ENCODE results near the gene MASP2.
"Not testable (repeated sequence)": the region's sequence is repeated elsewhere in the genome, so short reads cannot be mapped to it uniquely, and the experiment has no call there.

MASP2 gene

DNA sequence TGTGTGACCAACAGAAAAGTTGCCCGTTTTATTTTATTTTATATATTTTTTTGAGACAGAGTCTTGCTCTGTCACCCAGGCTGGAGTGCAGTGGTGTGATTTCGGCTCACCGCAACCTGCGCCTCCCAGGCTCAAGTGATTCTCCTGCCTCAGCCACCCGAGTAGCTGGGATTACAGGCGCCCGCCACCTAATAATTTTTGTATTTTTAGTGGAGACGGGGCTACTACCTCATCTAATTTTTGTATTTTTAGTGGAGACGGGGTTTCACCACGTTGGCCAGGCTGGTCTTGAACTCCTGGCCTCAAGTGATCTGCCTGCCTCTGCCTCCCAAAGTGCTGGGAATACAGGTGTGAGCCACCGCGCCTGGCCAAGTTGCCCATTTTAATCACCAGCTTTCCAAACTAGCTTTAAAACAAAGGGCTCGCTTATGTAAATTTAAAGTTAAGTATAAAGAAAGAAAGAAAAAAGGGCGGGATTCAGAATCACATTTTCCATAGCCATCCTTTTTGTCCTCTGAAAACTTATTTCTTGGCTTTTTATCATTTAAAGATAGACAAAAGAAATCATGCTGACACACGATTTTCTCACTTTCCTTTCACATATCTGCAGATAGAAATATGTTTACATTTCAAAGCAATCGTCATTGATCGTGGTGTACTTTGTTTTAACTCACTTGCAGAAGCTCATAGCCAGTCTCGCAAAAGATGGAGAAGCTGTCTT is 9.9 kb downstream of the MASP2 start:
- not testable (repeated sequence) for DNase-seq

DNA sequence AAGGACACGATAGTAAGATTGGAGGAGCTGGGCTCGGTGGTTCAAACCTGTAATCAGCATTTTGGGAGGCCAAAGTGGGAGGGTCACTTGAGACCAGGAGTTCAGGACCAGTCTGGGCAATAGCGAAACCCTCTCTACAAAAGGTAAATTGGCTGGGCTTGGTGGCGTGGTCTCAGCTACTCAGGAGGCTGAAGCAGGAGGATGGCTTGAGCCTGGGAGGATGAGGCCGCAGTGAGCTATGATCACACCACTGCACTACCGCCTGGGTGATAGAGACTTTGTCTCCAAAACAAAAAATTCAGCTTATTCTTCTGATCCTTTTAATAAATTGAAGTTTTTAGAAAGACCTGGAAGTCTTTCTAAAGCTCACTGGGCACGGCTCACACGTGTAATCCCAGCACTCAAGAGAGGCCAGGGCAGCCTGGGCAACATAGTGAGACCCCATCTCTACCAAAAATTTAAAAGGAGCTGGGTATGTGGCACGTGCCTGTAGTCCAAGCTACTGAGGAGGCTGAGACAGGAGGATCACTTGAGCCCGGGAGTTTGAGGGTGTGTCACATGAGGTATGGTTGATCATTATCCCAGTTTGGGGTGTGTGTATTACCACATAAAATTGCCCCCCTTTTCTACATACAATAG is 15.3 kb downstream of the MASP2 start:
- DNase-seq, result no peak

DNA sequence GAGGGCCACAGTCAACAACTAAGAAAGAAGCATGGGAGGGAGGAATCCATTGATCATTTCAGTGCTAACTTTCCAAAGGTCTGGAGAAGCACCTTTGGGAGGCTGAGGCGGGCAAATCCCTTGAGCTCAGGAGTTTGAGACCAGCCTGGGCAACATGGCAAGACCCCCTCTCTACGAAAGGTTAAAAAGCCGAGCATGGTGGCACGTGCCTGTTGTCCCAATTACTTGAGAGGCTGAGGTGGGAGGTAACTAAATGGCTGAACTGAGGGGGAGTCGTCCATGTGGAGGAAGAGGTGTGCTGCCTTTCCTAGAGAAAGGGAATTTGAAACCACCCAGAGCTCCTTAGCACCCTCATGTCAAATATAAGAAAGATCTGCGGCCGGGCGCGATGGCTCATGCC is 16.2 kb downstream of the MASP2 start:
- no peak for DNase-seq

DNA sequence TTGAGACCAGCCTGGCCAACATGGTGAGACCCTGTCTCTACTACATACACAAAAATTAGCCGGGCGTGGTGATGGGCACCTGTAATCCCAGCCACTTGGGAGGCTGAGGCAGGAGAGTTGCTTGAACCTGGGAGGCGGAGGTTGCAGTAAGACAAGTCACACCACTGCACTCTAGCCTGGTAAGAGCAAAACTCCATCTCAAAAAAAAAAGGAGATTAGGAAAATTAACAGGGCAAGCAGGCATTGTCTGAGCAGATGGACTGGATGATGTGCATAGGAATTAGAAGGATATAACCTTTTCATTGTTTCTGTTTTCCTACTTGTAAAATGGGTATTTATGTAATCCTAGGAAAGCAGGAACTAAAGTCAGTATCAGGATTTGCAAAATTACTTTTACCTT is 19.0 kb downstream of the MASP2 start:
- DNase-seq, result no peak

DNA sequence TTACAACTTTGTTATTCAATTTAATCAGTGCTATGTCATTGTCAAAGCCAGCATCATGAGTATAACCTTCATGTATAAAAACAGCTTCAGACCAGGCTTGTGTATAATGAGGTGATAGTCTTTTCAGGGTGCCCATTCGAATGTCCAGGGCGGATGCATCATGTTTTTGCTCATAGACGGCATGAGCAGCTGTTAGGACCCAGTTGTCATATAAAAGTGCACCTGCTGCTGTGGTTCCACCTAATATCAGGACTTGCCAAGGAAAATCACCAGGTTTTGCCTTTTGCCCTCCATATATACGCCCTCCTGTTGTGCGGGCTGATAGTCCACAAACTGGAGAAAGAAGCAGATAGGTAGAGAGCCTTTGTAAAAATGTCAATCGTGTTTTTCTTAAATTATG is 19.7 kb downstream of the MASP2 start:
- DNase-seq, result no peak

DNA sequence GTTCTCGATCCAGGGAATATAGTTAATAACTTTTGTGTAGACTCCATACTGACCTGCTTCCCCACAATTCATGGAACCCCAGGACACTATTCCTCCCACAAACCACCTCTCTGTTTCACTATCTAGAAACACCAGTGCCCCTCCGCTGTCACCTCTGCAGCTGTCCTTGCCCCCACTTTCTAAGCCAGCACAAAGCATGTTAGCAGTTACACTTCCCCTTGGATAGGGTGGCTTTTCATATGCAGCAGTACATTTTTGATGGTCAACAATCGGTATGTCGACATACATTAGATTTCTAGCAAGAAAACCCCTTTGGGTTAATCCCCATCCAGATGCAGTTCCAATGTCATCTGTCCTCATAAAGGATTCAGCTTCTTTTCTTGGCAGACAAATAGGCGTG is 20.1 kb downstream of the MASP2 start:
- no peak for DNase-seq

DNA sequence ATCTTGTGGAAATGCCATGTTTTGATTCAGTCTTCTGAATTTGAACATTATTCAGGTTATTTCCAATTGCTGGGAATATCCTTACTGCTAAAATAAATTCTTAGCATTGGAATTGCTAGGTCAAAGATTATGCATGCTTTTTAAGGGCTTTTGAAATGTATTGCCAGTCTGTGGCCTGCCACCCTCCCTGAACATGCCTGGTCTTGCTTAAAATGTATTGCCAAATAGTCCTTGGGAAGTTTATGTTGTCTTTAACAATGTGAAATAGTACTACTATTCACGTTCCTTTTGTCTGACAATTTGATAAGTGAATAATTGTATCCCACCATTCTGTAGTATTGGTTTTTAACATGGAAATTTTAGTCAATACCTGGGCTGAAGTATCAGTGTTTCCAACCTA is 21.0 kb downstream of the MASP2 start:
- DNase-seq, result no peak

DNA sequence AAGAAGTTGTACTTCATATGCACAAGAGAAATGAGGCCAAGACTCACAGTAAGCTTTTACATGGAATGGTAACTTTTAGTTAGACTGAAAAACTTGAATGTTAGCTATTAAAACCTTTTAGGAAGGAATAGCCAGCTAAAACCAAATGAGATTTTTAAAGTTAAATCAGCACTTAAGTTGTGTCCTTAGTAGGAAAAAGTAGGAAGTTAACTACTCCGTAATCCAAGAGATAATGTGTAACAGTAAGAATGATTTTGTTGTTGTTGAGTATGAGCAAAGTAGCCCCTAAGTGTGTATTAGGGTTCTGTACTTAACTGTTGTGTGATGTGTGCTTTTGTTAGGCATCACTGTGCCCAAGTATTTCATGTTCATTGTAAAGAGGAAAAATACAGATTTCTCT is 21.4 kb downstream of the MASP2 start:
- no peak for DNase-seq

DNA sequence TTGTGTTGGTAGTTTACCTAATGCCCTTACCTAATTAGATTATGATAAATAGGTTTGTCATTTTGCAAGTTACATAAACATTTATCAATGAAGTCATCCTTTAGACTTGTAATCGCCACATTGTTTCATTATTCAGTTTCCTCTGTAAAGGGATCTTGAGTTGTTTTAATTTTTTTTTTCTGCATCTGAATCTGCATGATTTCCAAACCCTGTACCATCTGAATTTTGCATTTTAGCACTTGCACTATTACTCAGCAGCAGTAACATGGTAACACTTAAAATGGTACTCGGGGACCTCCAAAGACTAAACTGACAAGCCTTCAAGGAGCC is 22.2 kb downstream of the MASP2 start:
- DNase-seq, result no peak

DNA sequence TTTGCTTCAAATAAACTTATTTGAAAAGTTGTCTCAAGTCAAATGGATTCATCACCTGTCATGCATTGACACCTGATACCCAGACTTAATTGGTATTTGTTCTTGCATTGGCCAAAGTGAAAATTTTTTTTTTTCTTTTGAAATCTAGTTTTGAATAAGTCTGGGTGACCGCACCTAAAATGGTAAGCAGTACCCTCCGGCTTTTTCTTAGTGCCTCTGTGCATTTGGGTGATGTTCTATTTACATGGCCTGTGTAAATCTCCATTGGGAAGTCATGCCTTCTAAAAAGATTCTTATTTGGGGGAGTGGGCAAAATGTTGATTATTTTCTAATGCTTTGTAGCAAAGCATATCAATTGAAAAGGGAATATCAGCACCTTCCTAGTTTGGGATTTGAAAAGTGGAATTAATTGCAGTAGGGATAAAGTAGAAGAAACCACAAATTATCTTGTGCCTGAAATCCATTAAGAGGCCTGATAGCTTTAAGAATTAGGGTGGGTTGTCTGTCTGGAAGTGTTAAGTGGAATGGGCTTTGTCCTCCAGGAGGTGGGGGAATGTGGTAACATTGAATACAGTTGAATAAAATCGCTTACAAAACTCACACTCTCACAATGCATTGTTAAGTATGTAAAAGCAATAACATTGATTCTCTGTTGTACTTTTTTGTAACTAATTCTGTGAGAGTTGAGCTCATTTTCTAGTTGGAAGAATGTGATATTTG is 22.7 kb downstream of the MASP2 start:
- no peak for DNase-seq

DNA sequence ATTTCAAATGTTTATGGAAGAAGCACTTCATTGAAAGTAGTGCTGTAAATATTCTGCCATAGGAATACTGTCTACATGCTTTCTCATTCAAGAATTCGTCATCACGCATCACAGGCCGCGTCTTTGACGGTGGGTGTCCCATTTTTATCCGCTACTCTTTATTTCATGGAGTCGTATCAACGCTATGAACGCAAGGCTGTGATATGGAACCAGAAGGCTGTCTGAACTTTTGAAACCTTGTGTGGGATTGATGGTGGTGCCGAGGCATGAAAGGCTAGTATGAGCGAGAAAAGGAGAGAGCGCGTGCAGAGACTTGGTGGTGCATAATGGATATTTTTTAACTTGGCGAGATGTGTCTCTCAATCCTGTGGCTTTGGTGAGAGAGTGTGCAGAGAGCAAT is 23.8 kb downstream of the MASP2 start:
- no peak for DNase-seq

DNA sequence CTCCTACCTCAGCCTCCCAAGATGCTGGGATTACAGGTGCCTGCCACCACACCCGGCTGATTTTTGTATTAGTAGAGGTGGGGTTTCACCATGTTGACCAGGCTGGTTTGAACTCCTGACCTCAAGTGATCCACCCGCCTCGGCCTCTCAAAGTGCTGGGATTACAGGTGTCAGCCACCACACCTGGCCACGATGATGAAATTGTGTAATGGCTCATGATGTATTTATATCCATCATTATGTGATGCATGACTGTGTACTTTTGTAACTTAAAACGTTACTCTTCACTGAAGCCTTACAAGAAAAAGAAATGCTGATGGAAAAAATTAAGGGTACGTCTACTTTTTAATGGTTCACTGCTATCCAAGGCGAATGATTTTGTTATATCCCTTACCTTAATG is 27.1 kb downstream of the MASP2 start:
- no peak for DNase-seq

DNA sequence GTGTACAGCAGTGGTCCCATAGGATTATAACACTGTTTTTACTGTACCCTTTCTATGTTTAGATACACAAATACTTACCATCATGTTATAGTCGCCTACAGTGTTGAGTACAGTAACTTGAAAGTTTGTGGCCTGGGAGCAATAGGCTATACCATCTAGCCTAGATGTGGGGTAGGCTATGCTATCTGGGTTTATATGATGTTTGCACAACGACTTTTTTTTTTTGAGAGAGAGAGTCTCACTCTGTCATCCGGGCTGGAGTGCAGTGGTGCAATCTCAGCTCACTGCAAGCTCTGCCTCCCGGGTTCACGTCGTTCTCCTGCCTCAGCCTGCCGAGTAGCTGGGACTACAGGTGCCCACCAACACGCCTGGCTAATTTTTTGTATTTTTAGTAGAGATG is 27.7 kb downstream of the MASP2 start:
- DNase-seq, result not testable (repeated sequence)

DNA sequence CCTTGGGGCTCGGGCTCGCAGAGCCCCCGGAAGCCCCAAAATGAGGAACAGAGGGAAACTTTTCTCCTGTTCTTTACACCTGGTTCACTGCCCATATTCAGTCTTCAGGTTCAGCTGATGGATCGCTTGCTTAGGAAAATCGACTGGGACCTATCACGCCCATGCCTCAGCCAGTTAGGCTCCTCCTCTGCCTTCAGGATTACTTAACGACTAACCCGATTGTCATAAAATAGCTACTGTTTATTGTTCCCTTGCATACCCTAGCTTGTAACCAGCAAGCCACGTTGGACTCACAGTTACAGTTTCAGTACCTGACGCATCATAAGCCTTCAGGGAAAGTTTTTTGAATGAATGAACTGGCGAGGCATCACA is 33.9 kb downstream of the MASP2 start:
- DNase-seq, result no peak

DNA sequence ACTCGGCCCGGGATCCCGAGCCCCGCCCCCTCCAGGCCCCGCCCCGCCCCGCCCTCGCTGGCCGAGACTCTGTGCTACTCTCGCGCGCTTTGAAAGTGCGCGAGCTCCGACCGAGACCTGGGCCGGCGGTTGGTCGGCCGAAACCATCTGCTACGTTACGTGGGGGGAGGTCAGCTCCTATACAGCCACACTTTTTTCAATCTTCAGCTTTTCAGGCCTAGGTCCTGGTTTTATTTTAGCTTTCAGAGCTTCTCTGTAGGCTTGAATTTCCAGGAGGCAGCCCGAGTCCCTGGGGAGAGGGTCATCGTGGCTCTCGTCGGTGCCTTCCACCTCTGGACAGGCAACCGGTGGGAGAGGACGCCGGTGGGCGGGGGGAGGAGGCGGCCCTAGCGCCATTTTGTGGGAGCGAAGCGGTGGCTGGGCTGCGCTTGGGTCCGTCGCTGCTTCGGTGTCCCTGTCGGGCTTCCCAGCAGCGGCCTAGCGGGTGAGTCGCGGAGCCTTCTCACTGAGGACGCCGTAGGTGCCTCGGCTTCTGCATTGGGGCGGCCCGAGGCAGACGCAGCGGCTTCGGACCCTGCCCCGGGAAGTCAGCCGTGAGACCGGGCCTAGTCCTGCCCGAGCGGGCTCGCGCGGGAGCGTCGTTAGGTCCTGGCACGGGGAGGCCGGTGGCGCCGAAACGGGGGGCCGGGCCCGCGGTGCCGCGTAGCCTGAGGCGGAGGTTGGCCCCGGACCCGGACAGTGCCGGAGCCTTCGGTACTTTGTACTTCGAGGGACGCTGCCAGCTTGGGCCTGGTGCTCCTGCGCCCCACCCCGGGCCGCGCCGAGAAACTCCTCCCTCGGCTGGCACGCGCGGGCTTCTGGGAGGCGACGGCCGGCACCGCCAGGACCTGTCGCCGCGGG is 34.5 kb downstream of the MASP2 start, which contains the start of gene TARDBP:
Gene TARDBP, plus strand, starts transcription at position 395 of the 900 bp plus-strand sequence. CDS start 1,074 bp downstream, outside the sequence.
- peak; percentile 69 for DNase-seq

DNA sequence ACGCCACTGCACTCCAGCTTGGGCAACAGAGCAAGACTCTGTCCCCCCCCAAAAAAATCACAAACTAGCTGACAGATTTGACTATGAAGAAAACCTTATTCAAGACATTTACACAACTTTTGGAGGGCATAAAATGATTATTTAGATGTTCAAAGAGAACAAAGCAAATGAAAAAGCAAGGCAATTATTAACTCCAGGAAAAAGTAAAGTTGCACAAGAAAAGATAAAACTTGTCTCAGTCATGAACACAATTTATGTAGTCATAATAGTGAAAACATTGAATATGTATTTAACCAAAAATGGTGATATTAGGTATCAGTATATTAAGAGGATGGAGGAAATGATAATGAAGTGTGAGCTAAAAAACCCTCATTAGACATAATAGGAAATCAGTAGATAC is 46.5 kb downstream of the MASP2 start:
- DNase-seq, result no peak

DNA sequence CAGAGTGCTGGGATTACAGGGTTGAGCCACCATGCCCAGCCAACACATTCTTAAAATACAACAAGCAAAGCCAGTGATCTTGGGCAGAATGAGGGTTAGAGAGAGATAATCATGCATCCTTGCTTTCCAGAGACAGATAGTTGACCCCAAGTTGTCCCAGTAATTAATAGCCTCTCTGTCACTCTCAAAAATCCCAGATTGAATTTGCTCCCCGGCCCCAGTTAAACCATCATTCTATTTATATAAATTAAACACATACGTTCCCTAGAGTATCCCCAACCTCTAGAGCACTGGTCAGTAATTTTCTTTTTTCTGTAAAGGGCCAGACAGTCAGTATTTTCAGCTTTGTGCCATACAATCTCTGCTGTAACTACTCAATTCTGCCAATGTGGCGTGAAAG is 50.9 kb downstream of the MASP2 start:
- no peak for DNase-seq

DNA sequence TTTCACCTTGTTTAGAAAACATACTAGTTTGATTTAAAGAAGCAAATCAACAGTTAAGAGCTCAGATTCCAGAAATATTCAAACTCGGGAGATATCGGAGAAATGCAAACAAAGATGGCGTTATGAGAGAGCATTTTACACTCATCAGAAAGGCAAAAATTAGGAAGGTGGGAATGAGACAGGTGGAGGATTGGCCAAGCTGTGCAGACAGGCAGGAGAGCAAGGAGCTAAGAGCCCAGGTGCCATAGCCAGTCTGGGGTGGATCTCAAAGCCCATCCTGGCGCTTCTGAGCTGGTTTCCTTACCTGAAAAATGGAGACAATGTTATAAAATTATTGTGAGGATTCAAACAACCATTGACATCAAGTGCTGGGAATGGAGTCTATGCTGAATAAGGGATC is 54.2 kb downstream of the MASP2 start:
- no peak for DNase-seq

DNA sequence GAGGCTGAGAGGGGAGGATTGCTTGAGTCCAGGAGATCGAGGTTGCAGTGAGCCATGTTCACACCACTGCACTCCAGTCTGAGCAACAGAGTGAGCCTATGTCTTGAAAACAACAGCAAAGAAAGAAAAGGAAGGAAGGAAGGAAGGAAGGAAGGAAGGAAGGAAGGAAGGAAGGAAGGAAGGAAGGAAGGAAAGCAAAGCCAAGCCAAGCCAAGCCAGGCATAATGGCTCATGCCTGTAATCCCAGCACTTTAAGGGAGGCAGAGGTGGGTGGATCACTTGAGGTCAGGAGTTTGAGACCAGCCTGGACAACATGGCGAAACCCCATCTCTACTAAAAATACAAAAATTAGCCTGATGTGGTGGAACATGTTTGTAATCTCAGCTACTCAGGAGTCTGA is 55.0 kb downstream of the MASP2 start:
- DNase-seq, result not testable (repeated sequence)

DNA sequence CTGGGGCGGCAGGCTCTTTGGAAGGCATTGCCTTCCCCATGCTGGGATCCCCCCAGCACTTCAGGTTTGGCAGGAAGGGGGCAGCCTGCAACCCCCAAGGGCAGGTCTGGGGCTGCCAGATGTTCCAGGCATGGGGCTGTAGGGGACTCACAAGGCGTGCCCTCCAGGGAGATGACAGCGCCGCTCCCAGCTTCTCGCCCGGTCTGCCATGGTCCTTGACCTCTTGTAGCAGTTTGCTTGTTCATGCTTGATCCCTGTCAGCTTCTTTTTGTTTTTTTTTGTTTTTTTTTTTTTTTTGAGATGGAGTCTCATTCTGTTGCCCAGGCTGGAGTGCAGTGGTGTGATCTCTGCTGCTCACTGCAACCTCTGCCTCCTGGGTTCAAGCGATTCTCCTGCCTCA is 56.2 kb downstream of the MASP2 start:
- DNase-seq, result no peak

DNA sequence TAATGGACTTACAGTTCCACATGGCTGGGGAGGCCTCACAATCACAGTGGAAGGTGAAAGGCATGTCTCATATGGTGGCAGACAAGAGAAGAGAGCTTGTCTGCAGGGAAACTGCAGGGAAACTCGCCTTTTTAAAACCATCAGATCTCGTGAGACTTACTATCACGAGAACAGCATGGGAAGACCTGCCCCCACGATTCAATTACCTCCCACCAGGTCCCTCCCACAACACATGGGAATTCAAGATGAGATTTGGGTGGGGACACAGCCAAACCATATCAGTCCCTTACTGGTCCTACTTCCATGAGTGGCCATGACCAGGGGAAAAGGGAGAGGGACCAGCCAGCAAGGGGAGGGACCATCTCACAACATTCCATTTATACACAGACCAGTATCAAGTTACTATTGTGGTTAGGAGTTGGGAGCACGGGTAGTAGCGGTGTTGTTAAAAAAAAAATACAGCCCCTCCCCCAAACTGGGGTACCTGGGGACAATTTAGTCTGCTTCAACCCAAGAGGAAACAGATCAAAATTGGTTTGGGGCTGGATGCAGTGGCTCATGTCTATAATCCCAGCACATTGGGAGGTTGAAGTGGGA is 57.0 kb downstream of the MASP2 start:
- not testable (repeated sequence) for DNase-seq

DNA sequence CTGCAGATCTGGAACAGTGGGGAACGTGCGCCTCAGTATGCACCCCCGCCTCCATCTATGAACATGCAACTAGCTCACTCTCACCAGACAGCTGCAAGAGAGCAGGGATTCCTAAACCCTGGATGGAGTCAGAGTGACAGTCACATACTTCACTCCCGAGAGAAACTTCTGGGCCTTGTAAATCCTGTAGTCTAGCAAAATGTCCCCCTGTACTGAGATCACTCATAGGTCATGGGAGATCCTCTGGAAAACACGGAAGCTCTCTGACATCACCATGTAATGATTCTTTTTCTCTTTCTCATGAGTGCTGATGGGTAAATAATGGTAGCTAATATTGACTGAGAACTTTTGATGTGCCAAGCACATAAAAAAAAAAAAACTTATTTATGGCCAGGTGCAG is 57.9 kb downstream of the MASP2 start:
- DNase-seq, result no peak

Data from NCI-H1048 (cell line).